Stimulated activated naive CD4-positive, alpha-beta T cell (primary cell): ENCODE results near the gene NRXN3.
"Not testable (repeated sequence)": the region's sequence is repeated elsewhere in the genome, so short reads cannot be mapped to it uniquely, and the experiment has no call there.

ENCODE experiments used
- DNase-seq, 6 experiments: peaks; one replicate each; lab custom pipeline; 2025; lab: John Stamatoyannopoulos, UW

The NRXN3 gene

GRCh38 chr14:79732911-79733655 is 1562.9 kb downstream of the NRXN3 start:
- DNase-seq, result no peak

- DNase-seq, result no peak
Observed at GRCh38 chr14:79734151-79734550, 1564.0 kb downstream of the NRXN3 start.

- DNase-seq, result no peak
Observed at GRCh38 chr14:79734656-79735055, 1564.5 kb downstream of the NRXN3 start.

- DNase-seq, result no peak
Observed at GRCh38 chr14:79735121-79735520, 1564.9 kb downstream of the NRXN3 start.

GRCh38 chr14:79740066-79740601 is 1570.0 kb downstream of the NRXN3 start:
- DNase-seq, result no peak

GRCh38 chr14:79742142-79742541 is 1572.0 kb downstream of the NRXN3 start:
- no peak for DNase-seq

- DNase-seq, result no peak
Observed at GRCh38 chr14:79745046-79745445, 1574.9 kb downstream of the NRXN3 start.

- DNase-seq, result no peak
Observed at GRCh38 chr14:79749065-79749464, 1578.9 kb downstream of the NRXN3 start.

- no peak for DNase-seq
Observed at GRCh38 chr14:79758985-79759384, 1588.8 kb downstream of the NRXN3 start.

GRCh38 chr14:79764323-79764722 is 1594.2 kb downstream of the NRXN3 start:
- DNase-seq, result no peak

- DNase-seq, result no peak
Observed at GRCh38 chr14:79766511-79766910, 1596.3 kb downstream of the NRXN3 start.

GRCh38 chr14:79767251-79767650 is 1597.1 kb downstream of the NRXN3 start:
- no peak for DNase-seq

GRCh38 chr14:79767721-79768120 is 1597.5 kb downstream of the NRXN3 start:
- DNase-seq, result not testable (repeated sequence)

- no peak for DNase-seq
Observed at GRCh38 chr14:79781882-79782281, 1611.7 kb downstream of the NRXN3 start.

- no peak for DNase-seq
Observed at GRCh38 chr14:79783041-79783440, 1612.9 kb downstream of the NRXN3 start.

- no peak for DNase-seq
Observed at GRCh38 chr14:79786522-79786921, 1616.3 kb downstream of the NRXN3 start.

- no peak for DNase-seq
Observed at GRCh38 chr14:79788346-79788745, 1618.2 kb downstream of the NRXN3 start.

GRCh38 chr14:79791055-79791732 is 1621.0 kb downstream of the NRXN3 start:
- DNase-seq, result no peak

GRCh38 chr14:79802093-79802492 is 1631.9 kb downstream of the NRXN3 start:
- DNase-seq, result no peak

- no peak for DNase-seq
Observed at GRCh38 chr14:79805636-79806035, 1635.5 kb downstream of the NRXN3 start.

- no peak for DNase-seq
Observed at GRCh38 chr14:79809849-79810612, 1639.9 kb downstream of the NRXN3 start.

- DNase-seq, result no peak
Observed at GRCh38 chr14:79820866-79821535, 1650.8 kb downstream of the NRXN3 start.
